Activated T-cell treated with anti-CD3 and anti-CD28 coated beads, Interleukin-2, amount 50 U/mL, for 4 hours (primary cell): ENCODE measurements around the gene USP22. TPM values are rescaled to one million over a fixed set of nuclear protein-coding genes. Genes with fewer than 3 reads are reported as not detected.
"Not testable (repeated sequence)": the region's sequence is repeated elsewhere in the genome, so short reads cannot be mapped to it uniquely, and the experiment has no call there.

ENCODE experiments used
- ATAC-seq, 2 donors: fragments of 200-7000 bp; cut with Tn5 transposase; one replicate each; pipeline ENCODE4 v1.10.0; 2021
- DNase-seq: peaks from one replicate; pipeline ENCODE4 v3.0.0-alpha.2; 2020
- H3K27me3 Mint-ChIP-seq: one replicate; pipeline ENCODE4 v1.8.0; 2021; ENCODE audit warnings: low read depth, mixed read lengths
- H3K36me3 Mint-ChIP-seq: one replicate; pipeline ENCODE4 v1.8.0; 2022; ENCODE audit warnings: mixed read lengths; ENCODE audit not compliant: insufficient read depth
- H3K4me1 Mint-ChIP-seq: one replicate; pipeline ENCODE4 v1.8.0; 2021; ENCODE audit warnings: low read depth, mixed read lengths
- H3K4me3 Mint-ChIP-seq: one replicate; pipeline ENCODE4 v1.8.0; 2021; ENCODE audit warnings: mild to moderate bottlenecking, moderate library complexity, mixed read lengths
- H3K9me3 Mint-ChIP-seq: one replicate; pipeline ENCODE4 v1.8.0; 2021; ENCODE audit warnings: mixed read lengths
- total RNA-seq, 3 donors: library from RNA; stranded (reverse); gene quantifications; one replicate each; pipeline ENCODE4 v1.2.1, GENCODE V29; 2021

The USP22 gene
- total RNA-seq, 3 donors from 2014 or later: 112 to 125 (median 124) TPM

DNA sequence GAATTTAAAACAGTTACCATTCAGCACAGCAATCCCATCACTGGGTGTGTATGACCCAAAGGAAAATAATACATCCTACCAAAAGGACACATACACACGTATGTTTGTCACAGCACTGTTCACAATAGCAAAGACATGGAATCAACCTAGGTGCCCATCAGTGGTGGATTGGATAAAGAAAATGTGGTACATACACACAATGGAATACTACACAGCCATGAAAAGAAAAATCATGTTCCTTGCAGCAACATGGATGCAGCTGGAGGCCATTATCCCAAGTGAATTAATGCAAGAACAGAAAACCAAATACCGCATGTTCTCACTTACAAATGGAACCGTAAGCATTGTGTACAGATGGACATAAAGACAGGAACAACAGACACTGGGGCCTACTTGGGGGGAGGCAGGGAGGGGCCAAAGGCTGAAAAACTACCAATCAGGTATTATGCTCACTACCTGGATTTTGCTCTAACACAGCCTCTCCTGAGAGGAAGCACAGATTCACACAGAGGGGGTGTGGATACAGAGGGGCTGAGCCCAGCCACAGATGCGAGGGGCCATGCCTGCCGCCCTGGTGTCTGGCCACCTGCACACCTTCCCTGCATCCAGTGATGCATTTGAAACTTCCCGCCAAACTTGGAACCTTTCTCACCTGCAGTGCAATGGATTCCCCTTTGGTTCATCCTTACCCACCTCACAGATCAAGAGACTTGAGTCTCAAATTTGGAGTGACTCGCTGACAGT, 55.9 kb downstream of the USP22 start:
- ATAC-seq: no peak
- no peaks in the 10 kb centered on the region for H3K36me3 Mint-ChIP-seq
- H3K27me3 Mint-ChIP-seq: peaks cover under 1% of the 10 kb centered on the region
- H3K4me3 Mint-ChIP-seq: no peak overlapping the region
- H3K9me3 Mint-ChIP-seq: no peaks in the 10 kb centered on the region
- no peaks in the 10 kb centered on the region for H3K4me1 Mint-ChIP-seq
- no peak for DNase-seq

DNA sequence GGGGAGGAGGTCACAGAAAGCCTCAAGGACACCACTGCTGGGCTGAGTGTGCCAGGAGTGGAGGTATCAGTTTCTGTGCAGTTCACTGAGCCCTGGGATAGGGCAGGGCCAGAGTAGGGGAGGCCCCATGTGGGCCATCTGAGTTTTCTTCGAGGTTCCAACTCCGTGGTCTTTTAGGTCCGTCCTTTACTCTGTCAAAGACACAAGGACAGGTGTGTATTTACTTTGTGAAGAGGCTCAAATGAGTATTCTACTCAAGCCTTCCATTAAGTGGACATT, 59.5 kb downstream of the USP22 start:
- Mint-ChIP-seq H3K27me3 (peaks cover 17% of the 10 kb centered on the region), H3K36me3 (no peaks in the 10 kb centered on the region), H3K4me1 (no peaks in the 10 kb centered on the region), H3K9me3 (no peaks in the 10 kb centered on the region), H3K4me3 (no peak overlapping the region)
- DNase-seq (no peak), ATAC-seq (no peak)

DNA sequence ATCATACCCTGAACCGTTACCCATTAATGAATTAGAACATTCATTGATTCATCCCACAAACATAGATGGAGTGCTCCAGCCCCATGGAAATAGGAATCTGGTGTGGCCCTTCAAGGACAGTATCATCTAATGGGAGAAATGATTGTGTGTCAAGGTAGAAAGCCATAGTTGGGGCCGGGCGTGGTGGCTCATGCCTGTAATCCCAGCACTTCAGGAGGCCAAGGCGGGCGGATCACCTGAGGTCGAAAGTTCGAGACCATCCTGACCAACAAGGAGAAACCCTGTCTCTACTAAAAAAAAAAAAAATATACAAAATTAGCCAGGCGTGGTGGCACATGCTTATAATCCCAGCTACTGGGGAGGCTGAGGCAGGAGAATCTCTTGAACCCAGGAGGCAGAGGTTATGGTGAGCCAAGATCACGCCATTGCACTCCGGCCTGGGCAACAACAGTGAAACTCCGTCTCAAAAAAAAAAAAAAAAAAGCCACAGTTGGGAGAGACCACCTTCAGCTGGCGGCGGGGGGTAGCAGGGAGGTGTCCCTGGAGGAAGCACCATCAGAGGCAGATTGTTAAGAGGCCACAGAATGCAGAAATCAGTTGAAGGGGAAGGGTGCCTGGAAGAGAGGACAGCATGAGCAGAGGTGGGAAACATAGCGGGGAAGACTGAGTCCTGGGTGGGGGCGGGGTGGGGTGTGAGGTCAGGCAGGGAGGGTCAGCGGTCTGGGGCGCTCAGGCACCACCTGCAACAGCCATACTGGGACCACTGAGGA, 60.0 kb downstream of the USP22 start:
- ATAC-seq: no peak
- H3K9me3 Mint-ChIP-seq: no peaks in the 10 kb centered on the region
- H3K36me3 Mint-ChIP-seq: no peaks in the 10 kb centered on the region
- H3K4me3 Mint-ChIP-seq: no peak overlapping the region
- H3K27me3 Mint-ChIP-seq: peaks cover 17% of the 10 kb centered on the region
- no peaks in the 10 kb centered on the region for H3K4me1 Mint-ChIP-seq
- no peak for DNase-seq

DNA sequence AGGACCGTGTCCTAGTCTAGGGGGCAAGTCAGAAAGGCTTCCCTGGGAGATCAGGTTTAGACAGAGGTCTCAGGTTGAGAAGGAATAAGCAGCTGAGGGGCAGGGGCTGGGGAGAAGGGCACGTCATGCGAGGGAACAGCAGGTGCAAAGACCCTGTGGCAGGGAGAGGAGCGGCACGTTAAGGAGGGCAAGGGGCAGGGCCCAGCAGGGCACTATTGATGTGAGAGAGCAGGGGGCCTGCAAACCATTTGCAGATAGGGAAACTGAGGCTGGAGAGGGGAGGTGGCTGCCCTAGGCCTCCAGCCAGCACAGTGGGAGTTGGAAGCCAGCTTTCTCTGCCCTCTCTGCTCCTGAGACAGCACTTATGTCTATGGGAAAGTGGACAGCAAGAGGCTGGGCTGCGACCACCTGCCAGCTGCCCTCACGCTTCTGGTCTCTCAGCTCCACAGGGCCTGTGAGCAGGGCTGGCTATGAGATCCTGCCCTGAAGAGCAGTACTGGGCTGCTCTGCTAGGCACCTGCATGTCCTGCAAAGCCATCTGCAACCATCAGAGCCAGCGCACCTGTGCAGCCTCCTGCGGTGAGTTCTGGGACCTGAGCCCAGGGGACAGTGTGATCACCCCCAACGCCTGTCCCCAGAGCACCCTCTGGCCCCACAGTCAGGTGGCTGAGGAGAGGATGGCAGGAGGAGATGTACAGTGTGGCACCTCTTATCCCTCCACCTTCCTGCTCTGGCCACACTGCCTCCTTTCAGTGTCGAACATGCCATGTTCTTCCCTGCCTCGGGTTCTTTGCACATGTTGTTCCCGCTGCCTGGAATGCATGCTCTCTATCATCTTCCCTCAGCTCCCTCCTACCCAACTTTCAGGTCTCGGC, 61.5 kb downstream of the USP22 start:
- ATAC-seq: no peak
- DNase-seq: no peak

DNA sequence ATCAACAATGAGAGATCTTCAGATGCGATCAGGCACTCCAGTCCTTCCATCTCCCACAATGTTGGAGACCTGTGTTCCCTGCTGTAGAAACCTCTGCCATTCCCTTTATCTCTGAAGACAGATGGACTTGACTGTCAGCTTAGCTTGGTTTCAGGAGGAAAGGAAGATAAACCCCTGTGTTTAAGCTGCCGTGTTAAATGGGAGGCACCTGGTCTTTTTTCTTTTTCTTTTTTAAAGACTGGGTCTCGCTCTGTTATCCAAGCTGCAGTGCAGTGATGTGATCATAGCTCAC, 63.1 kb downstream of the USP22 start:
- H3K9me3 Mint-ChIP-seq: no peaks in the 10 kb centered on the region
- ATAC-seq: no peak
- no peaks in the 10 kb centered on the region for H3K36me3 Mint-ChIP-seq
- H3K4me1 Mint-ChIP-seq: no peaks in the 10 kb centered on the region
- no peak for DNase-seq
- peaks cover 27% of the 10 kb centered on the region for H3K27me3 Mint-ChIP-seq
- no peak overlapping the region for H3K4me3 Mint-ChIP-seq

More for the DNA sequence above, 61.5 kb downstream of the USP22 start:
- H3K27me3 Mint-ChIP-seq: peaks cover 21% of the 10 kb centered on the region
- H3K9me3 Mint-ChIP-seq: no peaks in the 10 kb centered on the region
- H3K36me3 Mint-ChIP-seq: no peaks in the 10 kb centered on the region
- no peaks in the 10 kb centered on the region for H3K4me1 Mint-ChIP-seq
- H3K4me3 Mint-ChIP-seq: no peak overlapping the region

DNA sequence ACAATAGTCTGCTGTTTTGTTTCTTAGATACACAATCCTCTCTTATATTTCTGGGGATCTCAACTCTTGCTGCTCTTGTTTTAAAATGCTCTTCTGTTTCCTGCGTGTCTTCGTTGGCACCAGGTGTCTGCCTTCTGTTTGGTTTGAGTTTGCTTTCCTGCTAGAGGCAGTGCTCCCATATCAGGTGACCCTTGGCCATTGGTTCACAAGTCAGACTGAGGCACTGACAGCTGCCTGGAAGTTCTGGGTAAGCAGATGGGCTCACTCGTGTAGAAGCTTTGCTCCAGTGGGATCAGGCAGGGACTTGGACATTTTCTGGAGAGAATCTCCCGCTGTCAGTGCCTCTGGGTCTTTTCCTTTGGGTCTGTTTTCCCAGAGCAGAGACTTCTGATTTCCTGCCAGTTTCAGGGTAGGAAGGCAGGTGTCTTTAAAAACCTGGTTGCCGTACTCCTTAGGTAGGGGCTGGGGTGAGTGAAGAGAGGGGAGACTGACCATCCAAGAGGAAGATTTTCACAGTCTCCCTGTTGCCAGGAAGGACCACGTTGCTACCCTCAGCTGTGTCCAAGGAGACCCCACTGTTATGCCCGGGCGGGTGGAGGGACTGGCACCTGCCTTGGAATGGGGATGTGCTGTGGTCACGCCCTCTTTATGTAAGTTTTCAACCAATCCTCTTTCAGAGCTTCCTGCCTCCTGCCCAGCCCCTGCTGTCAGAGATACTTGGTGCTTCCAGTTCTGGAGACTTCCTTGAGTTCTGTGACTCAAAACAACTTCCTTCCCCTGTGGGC, 63.6 kb downstream of the USP22 start:
- H3K4me1 Mint-ChIP-seq, ATAC-seq, H3K9me3 Mint-ChIP-seq, H3K36me3 Mint-ChIP-seq, H3K4me3 Mint-ChIP-seq, DNase-seq: not testable (repeated sequence)
- H3K27me3 Mint-ChIP-seq: peaks cover 27% of the 10 kb centered on the region

DNA sequence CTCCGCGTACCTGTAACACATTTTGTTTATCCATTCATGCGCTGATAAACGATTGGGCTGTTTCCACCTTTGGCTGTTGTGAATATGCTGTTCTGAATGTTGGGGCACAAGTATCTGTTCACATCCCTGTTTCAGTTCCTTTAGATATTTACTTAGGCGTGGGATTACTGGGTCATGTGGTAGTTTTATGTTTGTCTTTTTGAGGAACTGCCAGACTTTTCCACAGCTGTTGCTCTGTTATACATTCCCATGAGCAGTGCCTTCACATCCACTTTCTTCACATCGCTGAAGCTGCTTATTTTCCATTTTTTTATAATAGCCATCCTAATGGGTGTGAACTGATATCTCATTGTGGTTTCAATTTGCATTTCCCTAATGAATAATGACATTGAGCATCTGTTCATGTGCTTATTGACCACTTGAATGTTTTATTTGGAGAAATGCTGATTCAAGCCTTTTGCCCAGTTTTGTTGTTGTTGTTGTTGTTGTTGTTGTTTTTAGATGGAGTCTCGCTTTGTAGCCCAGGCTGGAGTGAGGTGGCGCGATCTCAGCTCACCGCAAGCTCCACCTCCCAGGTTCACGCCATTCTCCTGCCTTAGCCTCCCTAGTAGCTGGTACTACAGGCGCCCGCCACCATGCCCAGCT, 65.1 kb downstream of the USP22 start:
- not testable (repeated sequence) for ATAC-seq, H3K9me3 Mint-ChIP-seq, H3K4me3 Mint-ChIP-seq, H3K4me1 Mint-ChIP-seq, DNase-seq, H3K36me3 Mint-ChIP-seq
- peaks cover 30% of the 10 kb centered on the region for H3K27me3 Mint-ChIP-seq

DNA sequence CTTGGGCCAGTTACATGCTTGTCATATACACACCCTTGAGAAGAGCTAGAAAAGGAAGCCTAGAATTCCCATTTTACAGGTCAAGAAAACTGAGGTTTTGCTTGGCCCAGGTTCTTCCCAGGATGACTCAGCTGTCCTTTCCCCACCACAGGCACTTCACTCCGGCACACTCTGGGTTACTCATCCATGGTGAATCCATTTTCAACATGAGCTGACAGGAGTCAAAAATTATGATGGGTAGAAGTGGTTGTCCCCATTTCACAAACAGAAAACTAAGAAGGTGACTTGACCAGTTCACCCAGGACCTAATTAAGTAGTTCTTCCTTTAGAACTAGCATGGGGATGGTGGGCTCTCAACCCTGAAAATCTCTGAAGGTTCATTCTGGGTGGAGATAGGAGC, 67.2 kb downstream of the USP22 start:
- ATAC-seq: no peak
- H3K4me3 Mint-ChIP-seq: no peak overlapping the region
- H3K36me3 Mint-ChIP-seq: no peaks in the 10 kb centered on the region
- no peaks in the 10 kb centered on the region for H3K4me1 Mint-ChIP-seq
- H3K9me3 Mint-ChIP-seq: no peaks in the 10 kb centered on the region
- DNase-seq: no peak
- H3K27me3 Mint-ChIP-seq: peaks cover 21% of the 10 kb centered on the region

DNA sequence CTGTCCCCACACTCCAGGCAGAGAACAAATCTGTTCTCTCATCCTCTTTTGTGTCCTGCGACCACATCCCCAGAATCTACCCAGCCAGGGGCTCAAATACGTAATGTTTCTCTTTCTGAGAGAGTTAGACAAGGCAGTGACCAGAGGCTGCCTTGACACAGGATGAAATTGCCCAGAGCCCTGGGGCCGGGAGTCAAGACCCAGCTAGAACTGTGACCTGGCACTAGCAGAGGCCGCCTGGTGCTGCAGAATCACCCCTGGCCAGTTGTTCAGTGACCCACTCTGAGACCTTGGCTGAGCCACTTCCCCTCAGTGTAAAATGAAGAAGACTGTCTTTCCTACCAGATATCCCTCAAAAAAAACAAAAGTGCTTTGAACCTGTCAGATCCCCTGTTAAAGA, 72.5 kb downstream of the USP22 start:
- no peak overlapping the region for H3K4me3 Mint-ChIP-seq
- H3K36me3 Mint-ChIP-seq: no peaks in the 10 kb centered on the region
- peaks cover 4% of the 10 kb centered on the region for H3K27me3 Mint-ChIP-seq
- DNase-seq (no peak), ATAC-seq (no peak)
- no peaks in the 10 kb centered on the region for H3K9me3 Mint-ChIP-seq
- H3K4me1 Mint-ChIP-seq: peaks cover 7% of the 10 kb centered on the region

DNA sequence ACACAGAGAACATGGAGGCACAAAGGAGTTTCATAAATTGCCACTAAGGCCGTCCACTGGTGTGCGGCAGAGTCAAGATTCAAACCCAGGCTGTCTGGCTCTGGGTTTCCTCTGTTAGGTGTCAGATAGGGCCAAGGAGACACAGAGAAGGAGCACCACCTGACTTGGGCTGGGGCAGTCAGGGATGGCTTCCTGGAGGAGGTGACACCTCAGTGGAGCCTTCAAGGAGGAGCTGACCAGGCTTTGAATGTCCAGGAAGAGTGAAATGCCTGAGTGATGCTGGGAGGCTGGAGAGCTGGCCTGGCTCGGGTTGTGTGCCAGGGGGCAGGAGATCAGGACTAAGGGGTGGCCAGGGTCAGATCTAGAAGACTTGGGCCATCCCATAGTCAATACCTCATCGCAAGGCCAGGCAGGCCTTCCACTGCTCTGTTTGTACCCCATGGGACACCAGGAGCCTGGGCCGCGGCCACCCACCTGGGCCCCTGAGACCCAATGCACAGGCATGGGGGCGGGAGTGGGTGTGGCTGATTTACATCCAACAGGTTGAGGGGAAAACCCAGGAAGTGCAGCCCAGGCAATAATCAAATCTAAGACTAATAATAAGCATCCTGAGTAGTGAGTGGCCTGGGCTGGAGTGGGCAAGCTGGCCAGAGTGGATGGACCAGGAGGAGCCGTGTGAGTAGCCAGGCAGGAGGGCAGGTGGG, 73.7 kb downstream of the USP22 start:
- Mint-ChIP-seq H3K9me3 (no peaks in the 10 kb centered on the region), H3K4me1 (peaks cover 7% of the 10 kb centered on the region), H3K36me3 (no peaks in the 10 kb centered on the region), H3K27me3 (peaks cover 2% of the 10 kb centered on the region), H3K4me3 (no peak overlapping the region)
- no peak for ATAC-seq
- no peak for DNase-seq

DNA sequence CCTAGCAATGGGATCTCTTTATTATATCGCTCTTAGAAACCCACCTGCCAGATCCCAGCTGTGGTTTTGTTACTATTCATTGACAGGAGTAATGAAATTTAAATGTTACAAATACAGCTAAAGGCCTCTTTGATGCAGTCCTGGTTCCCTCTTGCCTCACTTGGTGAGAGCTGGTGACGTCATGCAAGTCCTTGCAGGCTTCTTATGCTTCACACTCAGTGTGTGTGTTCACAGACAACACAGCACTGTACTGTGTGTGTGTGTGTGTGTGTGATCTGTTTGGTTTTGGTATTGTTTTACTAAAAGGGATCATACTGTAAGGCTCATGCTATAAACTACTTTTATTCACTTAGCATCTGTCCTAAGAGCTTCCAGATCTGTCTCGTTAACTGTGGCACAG, 75.0 kb downstream of the USP22 start:
- Mint-ChIP-seq H3K4me3 (no peak overlapping the region), H3K9me3 (no peaks in the 10 kb centered on the region), H3K27me3 (peaks cover 6% of the 10 kb centered on the region), H3K36me3 (no peaks in the 10 kb centered on the region), H3K4me1 (peaks cover 7% of the 10 kb centered on the region)
- DNase-seq (no peak), ATAC-seq (no peak)

DNA sequence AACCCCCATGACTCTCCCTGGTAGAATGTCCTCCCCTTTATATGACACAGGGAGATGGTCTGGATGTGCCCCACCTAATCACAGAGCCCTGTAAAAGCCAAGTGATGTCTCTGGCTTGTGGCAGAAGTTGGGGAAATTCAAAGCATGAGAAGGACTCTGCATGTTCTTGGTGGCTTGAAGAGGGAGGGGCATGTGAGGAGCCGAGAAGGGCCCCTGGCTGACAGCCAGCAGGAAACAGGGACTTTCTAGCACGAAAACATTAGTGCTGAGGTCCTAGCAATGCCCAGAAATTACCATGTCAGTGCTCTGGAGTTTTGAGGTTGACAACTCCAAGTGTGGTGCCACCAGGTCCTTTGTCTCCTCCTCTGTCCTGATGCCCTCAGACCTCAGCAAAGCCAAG, 75.9 kb downstream of the USP22 start:
- DNase-seq (no peak), ATAC-seq (no peak)
- Mint-ChIP-seq H3K4me1 (peaks cover 7% of the 10 kb centered on the region), H3K9me3 (no peaks in the 10 kb centered on the region), H3K4me3 (no peak overlapping the region), H3K36me3 (no peaks in the 10 kb centered on the region), H3K27me3 (peaks cover 9% of the 10 kb centered on the region)

DNA sequence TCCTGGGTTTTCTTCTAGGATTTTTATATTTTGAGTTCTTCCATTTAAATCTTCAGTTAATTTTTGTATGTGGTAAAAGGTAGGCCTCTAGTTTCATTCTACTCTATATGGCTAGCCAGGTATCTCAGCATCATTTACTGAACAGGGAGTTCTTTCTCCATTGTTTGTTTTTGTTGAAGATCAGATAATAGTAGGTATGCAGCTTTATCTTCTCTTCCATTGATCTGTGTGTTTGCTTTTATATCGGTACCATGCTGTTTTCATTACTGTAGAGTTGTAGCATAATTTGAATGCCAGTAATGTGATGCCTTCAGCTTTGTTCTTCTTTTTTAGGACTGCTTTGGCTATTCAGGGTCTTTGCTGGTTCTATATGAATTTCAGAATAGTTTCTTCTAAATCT, 77.3 kb downstream of the USP22 start:
- peaks cover 14% of the 10 kb centered on the region for H3K27me3 Mint-ChIP-seq
- no peak overlapping the region for H3K4me3 Mint-ChIP-seq
- H3K9me3 Mint-ChIP-seq: no peaks in the 10 kb centered on the region
- ATAC-seq (no peak), DNase-seq (no peak)
- no peaks in the 10 kb centered on the region for H3K36me3 Mint-ChIP-seq
- peaks cover 7% of the 10 kb centered on the region for H3K4me1 Mint-ChIP-seq
